Adrenal gland (tissue), 5 donors: ENCODE results near the gene FAF1.

Experiments
- CTCF ChIP-seq, 6 experiments: fragments of 450-650 bp in 4 of 6; fragments of 200-600 bp in 2 of 6; sonication (generic) in 1 of 6; IDR thresholded peaks; 1 replicate in 5 of 6; 2 replicates in 1 of 6; pipeline versions ENCODE4 v1.5.1 to v1.8.0; 2016 to 2021; ENCODE audit warnings: antibody characterized with exemption in 6 of 6, mild to moderate bottlenecking in 2 of 6, moderate library complexity in 1 of 6
- POLR2A ChIP-seq, 2 donors: fragments of 450-650 bp; IDR thresholded peaks; one replicate each; pipeline ENCODE4 v1.6.1; 2017; ENCODE audit warnings: antibody characterized with exemption in 2 of 2, mild to moderate bottlenecking in 2 of 2, moderate library complexity in 1 of 2
- donor health status: DM: no; HTN: no; CAD: no.

GRCh38 chr1:50637460-50637859, 322.6 kb downstream of the FAF1 start:
- TF ChIP-seq CTCF (IDR thresholded peaks at IDR 0.05): no peak
- no peak for TF ChIP-seq POLR2A (IDR thresholded peaks at IDR 0.05)
